Spinal cord (tissue), 10 donors: ENCODE measurements around the gene HMSD. TPM values are rescaled to one million over a fixed set of nuclear protein-coding genes. Genes with fewer than 3 reads are reported as not detected.

Experiments
- DNase-seq, 6 donors: peaks; one replicate each; pipeline versions ENCODE4 v3.0.0 to v3.0.0-alpha.2; 2013 to 2015; ENCODE audit warnings: low spot score in 6 of 6, low read depth in 4 of 6
- H3K27ac ChIP-seq: one replicate; pipeline ENCODE4 v1.5.1; 2013; ENCODE audit warnings: low read depth, low read length, control low read depth
- H3K27me3 ChIP-seq: one replicate; pipeline ENCODE4 v1.6.1; 2013; ENCODE audit warnings: low read length; ENCODE audit not compliant: control insufficient read depth, insufficient read depth
- H3K36me3 ChIP-seq: one replicate; pipeline ENCODE4 v1.6.1; 2013; ENCODE audit warnings: low read length; ENCODE audit not compliant: control insufficient read depth, insufficient read depth
- H3K4me1 ChIP-seq: one replicate; pipeline ENCODE4 v1.6.1; 2013; ENCODE audit warnings: low read length; ENCODE audit not compliant: control insufficient read depth, insufficient read depth
- H3K4me3 ChIP-seq: one replicate; pipeline ENCODE4 v1.5.1; 2013; ENCODE audit warnings: low read depth, low read length, control low read depth
- H3K9me3 ChIP-seq: one replicate; pipeline ENCODE4 v1.6.1; 2013; ENCODE audit warnings: low read length; ENCODE audit not compliant: control insufficient read depth, insufficient read depth
- WGBS: methylation state at CpG from one replicate; pipeline ENCODE4 v1.1.5; 2013; ENCODE audit warnings: missing lambda C conversion rate; ENCODE audit not compliant: insufficient coverage; 5-methylcytosine and 5-hydroxymethylcytosine counted together
- long read RNA-seq, 4 donors: transcript quantifications; one replicate each; lab custom pipeline, GENCODE V29; 2026
- polyA plus RNA-seq, 2 donors: library from polyadenylated mRNA; unstranded; fragments of 120-200 nt; gene quantifications; one replicate each; pipeline ENCODE4 v1.2.1, GENCODE V29; 2013; ENCODE audit not compliant: insufficient read length in 2 of 2
- total RNA-seq, 2 donors: library from RNA; depleted of rRNA in 1 of 2; stranded (reverse); fragments of 120-200 nt in 1 of 2; fragments of >200 nt in 1 of 2; gene quantifications; one replicate each; pipeline versions ENCODE4 v1.2.3 to v1.2.4, GENCODE V29; 2013 to 2014
- donor health status: healthy.

The HMSD gene, protein sequence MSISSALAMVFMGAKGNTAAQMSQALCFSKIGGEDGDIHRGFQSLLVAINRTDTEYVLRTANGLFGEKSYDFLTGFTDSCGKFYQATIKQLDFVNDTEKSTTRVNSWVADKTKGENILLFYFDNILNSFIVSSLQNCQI
- 1 to 10 TPM in 1 of 2 donors, under 1 TPM in 1; 0.79 to 1.2 TPM for total RNA-seq
- polyA plus RNA-seq, result 1 to 10 TPM; 3.7 to 4.6 TPM
- long read RNA-seq, donor 1, partial matches to known transcripts, result 0 of 4 reads
- long read RNA-seq, donor 1, other reads (novel, unspliced or antisense), result 0 of 4 reads
- long read RNA-seq, donor 2, result 0 reads
- long read RNA-seq, donor 3, partial matches to known transcripts, result 0 of 2 reads
- long read RNA-seq, donor 3, other reads (novel, unspliced or antisense), result 0 of 2 reads
- long read RNA-seq, donor 4, result 0 reads

GRCh38 chr18:63949068-63949737 is at the start of gene HMSD:
Gene HMSD (plus strand): TSS chr18:63949301. CDS start chr18:63953456, 4,155 bp downstream.
- Histone ChIP-seq H3K9me3 (no peaks in the 10 kb centered on the region), H3K4me1 (peaks cover 6% of the 10 kb centered on the region), H3K36me3 (no peaks in the 10 kb centered on the region), H3K27ac (peak within 1 kb of the TSS; percentile 29), H3K4me3 (peak within 1 kb of the TSS; percentile 19), H3K27me3 (no peaks in the 10 kb centered on the region)
- DNase-seq, result peak in 2 of 6 donors; percentile 34 to 41
- 13% methylated on average over 31 of the region's 35 CpGs for WGBS

DNA sequence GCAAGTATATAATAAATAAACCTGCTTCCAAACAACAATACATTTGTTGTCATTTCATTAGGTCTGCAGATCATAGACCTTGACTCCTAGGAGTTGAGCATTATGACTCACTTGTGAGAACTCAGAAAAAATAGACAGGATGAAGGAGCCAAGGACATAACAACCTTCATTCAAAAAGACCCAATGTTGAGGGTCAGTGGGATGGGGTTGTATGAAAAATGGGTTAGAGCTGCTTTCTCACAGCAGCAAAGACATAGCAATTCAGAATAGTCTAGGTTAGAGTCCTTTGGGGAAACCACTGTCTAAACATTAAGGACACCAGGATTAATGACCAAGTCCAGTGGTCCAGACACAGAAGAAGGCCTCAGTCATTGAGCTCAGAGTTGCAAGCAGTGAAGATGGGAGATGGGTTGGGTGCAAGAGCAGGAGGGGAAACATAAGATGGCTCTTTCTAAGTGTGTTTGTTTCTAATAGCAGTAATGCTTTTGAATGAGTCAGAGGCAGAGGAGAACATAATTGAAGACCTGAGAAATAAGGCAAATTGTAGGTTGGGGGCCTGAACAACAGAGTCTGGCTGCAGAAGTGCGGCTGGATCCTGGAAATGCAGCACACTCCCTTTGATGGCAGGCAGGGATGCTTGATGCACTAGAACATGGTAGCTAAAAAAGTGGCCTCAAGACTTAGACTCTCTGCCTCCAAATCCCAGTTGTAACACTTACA is 45.1 kb upstream of the HMSD start:
- H3K4me3 ChIP-seq, result no peak overlapping the region
- 100% methylated on average over 1 of the region's 1 CpG for WGBS
- no peak for DNase-seq
- H3K27ac ChIP-seq, result no peak overlapping the region
- H3K9me3 ChIP-seq, result no peaks in the 10 kb centered on the region
- no peaks in the 10 kb centered on the region for H3K27me3 ChIP-seq
- no peaks in the 10 kb centered on the region for H3K36me3 ChIP-seq
- H3K4me1 ChIP-seq, result no peaks in the 10 kb centered on the region

DNA sequence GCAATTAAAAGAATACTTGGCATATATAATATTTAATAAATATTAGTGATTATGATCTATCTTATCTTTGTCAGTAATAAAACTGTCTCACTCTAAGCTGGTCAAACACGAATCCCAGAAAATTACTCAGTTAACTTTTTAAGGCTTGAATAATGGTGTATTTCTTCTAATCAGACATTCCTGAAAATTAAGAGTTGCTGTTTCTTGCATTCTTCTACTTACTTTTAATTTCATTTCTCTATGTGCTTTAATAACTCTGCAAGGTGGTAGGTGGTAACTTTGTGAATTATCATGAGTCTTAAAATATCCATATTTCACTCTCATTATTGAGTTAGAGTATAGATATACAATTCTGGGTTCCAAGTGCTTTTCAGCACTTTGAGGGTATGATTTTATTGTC is 44.4 kb upstream of the HMSD start:
- H3K9me3 ChIP-seq, result no peaks in the 10 kb centered on the region
- WGBS, result no CpG with 5 or more reads among the region's 1 CpG
- no peak overlapping the region for H3K4me3 ChIP-seq
- no peaks in the 10 kb centered on the region for H3K27me3 ChIP-seq
- no peak for DNase-seq
- no peak overlapping the region for H3K27ac ChIP-seq
- no peaks in the 10 kb centered on the region for H3K36me3 ChIP-seq
- H3K4me1 ChIP-seq, result no peaks in the 10 kb centered on the region

GRCh38 chr18:63905361-63905760 is 43.7 kb upstream of the HMSD start:
- Histone ChIP-seq H3K4me1 (no peaks in the 10 kb centered on the region), H3K27me3 (no peaks in the 10 kb centered on the region), H3K27ac (no peak overlapping the region), H3K9me3 (no peaks in the 10 kb centered on the region), H3K4me3 (no peak overlapping the region), H3K36me3 (no peaks in the 10 kb centered on the region)
- no CpG with 5 or more reads among the region's 2 CpGs for WGBS
- DNase-seq, result no peak

DNA sequence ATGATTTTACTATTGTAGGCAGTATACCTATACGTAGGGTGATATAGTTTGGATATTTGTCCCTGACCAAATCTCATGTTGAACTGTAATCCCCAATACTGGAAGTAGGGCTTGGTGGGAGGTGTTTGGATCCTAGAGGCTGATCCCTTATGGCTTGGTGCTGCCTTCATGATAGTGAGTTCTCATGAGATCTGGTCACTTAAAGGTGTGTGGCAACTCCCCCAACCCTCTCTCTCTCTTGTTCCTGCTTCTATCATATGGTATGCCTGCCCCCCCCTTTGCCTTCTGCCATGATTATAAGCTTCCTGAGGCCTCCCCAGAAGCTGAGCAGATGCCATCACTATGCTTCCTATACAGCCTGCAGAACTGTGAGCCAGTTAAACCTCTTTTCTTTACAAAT is 43.0 kb upstream of the HMSD start:
- no peaks in the 10 kb centered on the region for H3K27me3 ChIP-seq
- no peak overlapping the region for H3K4me3 ChIP-seq
- no peak for DNase-seq
- H3K36me3 ChIP-seq, result no peaks in the 10 kb centered on the region
- H3K4me1 ChIP-seq, result no peaks in the 10 kb centered on the region
- no peaks in the 10 kb centered on the region for H3K9me3 ChIP-seq
- H3K27ac ChIP-seq, result no peak overlapping the region
- no CpG with 5 or more reads among the region's 1 CpG for WGBS

GRCh38 chr18:63907664-63908063 is 41.4 kb upstream of the HMSD start, which contains the start of gene SERPINB10:
Gene SERPINB10 (plus strand): TSS chr18:63907958. CDS start chr18:63915511, 7,553 bp downstream.
- Histone ChIP-seq H3K36me3 (no peaks in the 10 kb centered on the region), H3K4me1 (no peaks in the 10 kb centered on the region), H3K4me3 (no peak within 1 kb of the TSS), H3K9me3 (no peaks in the 10 kb centered on the region), H3K27me3 (no peaks in the 10 kb centered on the region), H3K27ac (no peak within 1 kb of the TSS)
- no peak for DNase-seq

- H3K4me1 ChIP-seq, result no peaks in the 10 kb centered on the region
- H3K9me3 ChIP-seq, result no peaks in the 10 kb centered on the region
- no peaks in the 10 kb centered on the region for H3K27me3 ChIP-seq
- no peak for DNase-seq
- WGBS, result no CpG with 5 or more reads among the region's 1 CpG
- no peaks in the 10 kb centered on the region for H3K36me3 ChIP-seq
- no peak overlapping the region for H3K4me3 ChIP-seq
- H3K27ac ChIP-seq, result no peak overlapping the region
Measured at GRCh38 chr18:63908858-63909257, 40.2 kb upstream of the HMSD start.

GRCh38 chr18:63909870-63910269 is 39.2 kb upstream of the HMSD start:
- no peaks in the 10 kb centered on the region for H3K27me3 ChIP-seq
- DNase-seq, result no peak
- no peaks in the 10 kb centered on the region for H3K9me3 ChIP-seq
- H3K36me3 ChIP-seq, result no peaks in the 10 kb centered on the region
- WGBS, result no CpG with 5 or more reads among the region's 2 CpGs
- H3K27ac ChIP-seq, result no peak overlapping the region
- no peak overlapping the region for H3K4me3 ChIP-seq
- no peaks in the 10 kb centered on the region for H3K4me1 ChIP-seq

DNA sequence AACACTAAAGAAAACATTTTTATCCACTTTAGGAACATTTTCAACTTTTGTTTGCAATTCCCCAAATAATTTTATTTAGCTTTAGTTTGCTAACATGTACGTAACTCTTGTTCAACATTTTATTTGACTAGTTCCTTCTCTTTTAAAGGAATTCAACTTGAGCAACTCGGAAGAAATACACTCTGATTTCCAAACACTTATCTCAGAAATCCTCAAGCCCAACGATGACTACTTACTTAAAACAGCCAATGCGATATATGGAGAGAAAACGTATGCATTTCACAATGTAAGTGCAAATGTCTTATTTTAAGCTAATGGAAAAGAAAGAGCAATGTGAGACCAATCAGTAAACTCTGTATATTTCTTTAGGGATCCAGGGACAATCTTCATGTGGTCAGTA is 31.3 kb upstream of the HMSD start:
- 88% methylated on average over 1 of the region's 5 CpGs for WGBS
- no peaks in the 10 kb centered on the region for H3K9me3 ChIP-seq
- no peak for DNase-seq
- no peaks in the 10 kb centered on the region for H3K27me3 ChIP-seq
- no peaks in the 10 kb centered on the region for H3K36me3 ChIP-seq
- H3K27ac ChIP-seq, result no peak overlapping the region
- no peak overlapping the region for H3K4me3 ChIP-seq
- no peaks in the 10 kb centered on the region for H3K4me1 ChIP-seq
